Activated CD8-positive, alpha-beta memory T cell treated with anti-CD3 and anti-CD28 coated beads for 24 hours (primary cell): ENCODE data around the gene TTC23.
"Not testable (repeated sequence)": the region's sequence is repeated elsewhere in the genome, so short reads cannot be mapped to it uniquely, and the experiment has no call there.

ENCODE experiments used
- DNase-seq: peaks from one replicate; pipeline ENCODE4 v3.0.0-alpha.2; 2020

The TTC23 gene

GRCh38 chr15:99248000-99248715 is 1.2 kb downstream of the TTC23 start:
- no peak for DNase-seq

DNA sequence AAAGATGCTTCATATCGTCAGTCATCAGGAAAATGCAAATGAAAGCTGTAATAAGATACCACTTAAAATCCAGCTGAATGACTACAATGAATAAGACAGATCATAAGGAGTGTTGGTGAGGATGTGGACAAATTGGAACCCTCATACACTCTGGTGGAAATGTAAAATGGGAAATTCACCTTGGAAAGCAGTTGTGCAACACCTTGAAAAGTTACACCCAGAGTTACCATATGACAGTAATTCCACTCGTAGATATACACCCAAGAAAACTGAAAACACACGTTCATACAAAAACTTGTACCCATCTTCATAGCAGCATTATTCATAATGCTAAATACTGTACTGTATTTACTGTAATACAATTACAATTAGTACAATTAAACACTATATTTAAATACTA is 2.3 kb downstream of the TTC23 start:
- no peak for DNase-seq

GRCh38 chr15:99244306-99244705 is 5.1 kb downstream of the TTC23 start:
- no peak for DNase-seq

- DNase-seq, result no peak
Measured at GRCh38 chr15:99241752-99242151, 7.6 kb downstream of the TTC23 start.

GRCh38 chr15:99239545-99240198 is 9.7 kb downstream of the TTC23 start:
- DNase-seq, result no peak

- no peak for DNase-seq
Measured at GRCh38 chr15:99238849-99239248, 10.5 kb downstream of the TTC23 start.

DNA sequence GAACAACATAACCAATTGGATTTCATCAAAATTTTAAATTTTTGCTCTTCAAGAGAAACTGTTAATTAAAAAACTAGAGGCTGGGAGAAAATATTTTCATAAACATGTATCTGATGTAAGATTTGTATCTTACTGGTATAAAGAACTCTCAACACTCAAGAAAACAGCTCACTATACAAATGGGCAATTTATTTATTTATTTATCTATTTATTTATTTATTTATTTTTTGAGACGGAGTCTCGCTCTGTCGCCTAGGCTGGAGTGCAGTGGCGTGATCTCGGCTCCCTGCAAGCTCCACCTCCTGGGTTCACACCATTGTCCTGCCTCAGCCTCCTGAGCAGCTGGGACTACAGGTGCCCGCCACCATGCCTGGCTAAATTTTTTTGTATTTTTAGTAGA is 15.2 kb downstream of the TTC23 start:
- DNase-seq, result not testable (repeated sequence)

DNA sequence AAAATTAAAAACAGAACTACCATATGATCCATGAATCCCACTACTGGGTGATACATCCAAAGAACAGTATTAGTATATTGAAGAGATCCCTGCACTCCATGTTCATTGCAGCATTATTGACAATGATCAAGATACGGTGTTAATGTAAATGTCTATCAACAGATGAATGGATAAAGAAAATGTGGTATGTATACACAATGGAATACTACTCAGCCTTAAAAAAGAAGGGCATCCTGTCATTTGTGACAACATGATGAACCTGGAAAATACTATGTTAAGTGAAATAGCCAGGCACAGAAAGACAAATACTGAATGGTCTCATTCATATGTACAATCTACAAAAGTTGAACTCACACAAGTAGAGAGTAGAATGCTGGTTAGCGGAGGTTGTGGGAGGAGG is 16.6 kb downstream of the TTC23 start:
- no peak for DNase-seq

GRCh38 chr15:99230867-99231266 is 18.5 kb downstream of the TTC23 start:
- DNase-seq, result no peak

GRCh38 chr15:99228120-99228770 is 21.1 kb downstream of the TTC23 start:
- no peak for DNase-seq

DNA sequence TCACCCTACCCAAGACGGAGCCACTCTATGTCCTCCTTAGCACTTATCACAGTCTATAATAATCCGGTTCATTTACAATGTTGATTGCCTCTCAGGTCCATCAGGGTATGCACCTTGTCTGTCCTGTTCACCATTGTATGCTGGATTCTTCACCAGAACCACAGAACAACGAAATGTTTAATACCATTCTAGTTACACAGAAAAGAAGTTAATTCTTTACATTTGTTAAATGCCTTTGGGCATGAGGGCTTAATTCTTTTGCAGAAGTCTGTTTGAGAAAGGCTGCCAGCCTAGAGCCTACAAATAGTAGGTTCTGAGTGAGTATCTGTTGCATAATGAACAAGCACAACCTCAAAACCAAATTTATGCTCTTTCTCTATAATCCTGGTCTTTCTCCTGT is 22.6 kb downstream of the TTC23 start:
- no peak for DNase-seq

DNA sequence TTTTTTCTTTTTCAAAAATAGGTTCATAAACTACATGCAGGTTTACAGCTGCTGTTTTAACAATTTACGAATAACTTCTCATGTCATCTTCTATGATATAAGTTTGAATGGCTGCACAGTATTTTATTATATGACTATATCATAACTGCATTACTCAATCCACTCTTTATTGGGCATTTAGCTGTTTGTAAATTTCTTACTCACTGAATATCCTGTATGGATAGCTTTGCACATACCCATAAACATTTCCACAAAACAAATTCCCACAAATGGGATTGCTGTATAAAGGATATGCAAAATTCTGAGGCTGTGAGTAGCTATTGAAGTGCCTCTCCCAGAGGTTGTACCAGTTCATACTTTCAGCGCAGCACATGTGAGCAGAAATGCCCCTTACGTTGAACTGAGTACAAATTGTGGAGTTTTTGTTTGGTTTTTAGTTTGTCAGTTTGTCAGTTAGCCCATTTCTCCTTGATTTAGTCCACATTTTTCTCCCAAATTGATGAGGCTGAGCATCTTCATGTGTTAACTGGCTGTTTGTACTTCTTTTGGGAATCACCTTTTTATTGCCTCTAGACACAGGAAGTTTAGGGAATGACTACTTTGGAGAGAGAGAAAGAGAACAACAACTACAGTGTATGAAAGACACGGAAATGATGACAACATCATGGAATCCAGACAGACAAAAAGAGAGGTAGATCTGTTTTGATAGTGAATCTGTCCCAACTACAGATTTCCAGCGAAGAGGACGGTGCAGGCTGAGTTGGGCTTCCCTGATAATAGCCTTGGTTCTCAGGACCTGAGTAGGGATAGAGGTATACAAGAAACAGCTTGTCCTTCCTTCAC is 24.8 kb downstream of the TTC23 start:
- no peak for DNase-seq

DNA sequence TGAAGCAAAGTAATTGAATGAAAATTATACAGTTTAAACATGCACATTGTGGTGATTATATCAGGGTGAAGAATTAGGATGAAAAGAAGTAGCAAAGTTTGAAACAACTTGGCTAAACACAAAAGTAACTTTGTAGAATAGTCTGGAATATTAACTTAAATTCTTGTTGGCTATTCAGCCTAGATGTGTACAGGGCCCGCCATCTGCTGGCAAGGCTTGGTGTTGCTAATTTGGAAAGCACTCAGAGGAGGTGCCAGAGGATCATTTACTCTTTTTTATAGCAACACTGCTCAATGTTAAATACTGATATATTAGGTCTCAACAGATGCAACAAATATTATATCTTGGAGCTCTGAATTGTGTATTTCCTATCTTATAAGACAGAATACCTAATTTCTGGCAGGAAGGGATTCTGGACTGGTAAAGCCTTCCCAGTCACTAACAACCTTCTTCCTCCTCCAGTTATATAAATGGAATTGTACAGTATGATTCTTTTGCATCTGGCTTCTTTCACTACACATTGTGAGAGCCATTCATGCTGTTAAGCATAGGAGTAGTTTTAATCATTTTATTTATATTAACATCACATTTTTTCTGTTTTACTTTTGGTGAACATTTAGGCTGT is 36.1 kb downstream of the TTC23 start:
- DNase-seq, result peak; percentile 77

- DNase-seq, result no peak
Measured at GRCh38 chr15:99212406-99212805, 37.0 kb downstream of the TTC23 start.

GRCh38 chr15:99211926-99212325 is 37.5 kb downstream of the TTC23 start:
- DNase-seq, result no peak

DNA sequence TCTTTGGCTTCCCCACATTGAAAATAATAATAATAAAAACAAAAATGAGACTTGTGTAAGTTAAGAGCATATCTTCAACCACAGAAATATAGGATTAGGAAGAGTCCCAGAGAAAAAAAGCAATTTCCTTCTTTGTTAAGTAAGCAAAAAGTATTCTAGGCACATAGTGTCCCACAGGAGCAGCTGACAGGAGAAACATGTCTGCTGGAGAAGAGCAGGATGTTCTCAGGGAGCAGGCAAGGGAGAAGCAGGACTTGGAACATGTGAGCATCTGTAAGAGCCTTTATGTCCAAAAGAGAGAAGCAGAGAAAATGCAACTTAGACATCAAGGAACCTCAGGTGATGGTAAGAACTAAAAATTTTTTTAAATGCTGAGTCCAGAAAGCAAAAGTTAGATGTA is 39.0 kb downstream of the TTC23 start:
- DNase-seq, result no peak

- DNase-seq, result no peak
Measured at GRCh38 chr15:99209326-99209725, 40.1 kb downstream of the TTC23 start.

GRCh38 chr15:99207672-99208071 is 41.7 kb downstream of the TTC23 start:
- no peak for DNase-seq

DNA sequence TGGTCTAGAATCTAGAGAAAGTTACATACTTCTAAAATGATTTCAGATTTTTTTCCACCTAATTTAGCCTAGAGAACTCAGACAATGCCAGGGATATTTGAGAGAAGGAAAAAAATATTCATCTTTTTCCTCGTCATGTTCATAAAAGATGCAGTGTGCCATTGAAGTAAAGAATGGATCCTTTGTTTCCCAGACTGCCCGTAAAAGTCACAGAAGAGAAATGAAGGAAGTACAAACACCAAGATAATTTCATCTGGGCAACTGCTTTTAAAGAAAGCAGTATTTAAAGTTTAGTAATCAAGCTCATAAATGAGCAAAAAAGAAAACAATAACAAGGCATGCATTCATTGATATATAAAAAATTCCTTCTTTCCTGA is 47.2 kb downstream of the TTC23 start:
- DNase-seq, result no peak

DNA sequence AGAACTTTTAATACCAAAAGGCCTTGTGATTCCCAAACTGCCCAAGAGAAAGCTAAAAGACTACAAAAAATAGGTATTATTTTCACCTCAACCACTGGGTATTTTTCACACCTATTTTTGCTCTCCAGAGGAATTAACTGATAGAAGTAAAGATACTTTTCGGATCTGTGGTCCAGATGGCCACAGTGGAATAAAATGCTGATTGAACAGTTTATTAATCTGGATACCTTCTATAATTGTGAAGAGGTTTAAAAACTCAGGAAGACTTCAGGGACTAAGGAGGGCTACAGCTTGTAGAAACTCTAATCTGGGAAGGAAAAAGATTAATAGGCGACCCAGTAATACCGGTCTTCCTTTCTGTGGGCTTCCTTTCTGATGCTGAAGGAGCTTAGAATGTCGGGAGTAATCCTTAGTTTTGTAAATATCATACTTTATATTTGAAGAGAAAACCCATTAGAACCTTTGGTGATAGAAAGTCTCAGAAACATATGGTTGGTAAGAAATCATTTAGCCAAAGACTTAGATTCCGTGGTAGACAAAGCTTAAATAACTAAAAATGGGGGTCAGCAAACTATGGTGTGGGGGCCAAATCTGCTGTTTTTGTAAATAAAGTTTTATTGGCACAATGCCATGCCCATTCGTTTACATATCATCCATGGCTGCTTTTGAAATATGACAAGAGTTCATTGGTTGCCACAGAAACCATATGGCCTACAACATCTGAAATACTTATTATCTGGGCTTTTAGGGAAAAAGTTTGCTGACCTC is 47.8 kb downstream of the TTC23 start:
- DNase-seq, result no peak

DNA sequence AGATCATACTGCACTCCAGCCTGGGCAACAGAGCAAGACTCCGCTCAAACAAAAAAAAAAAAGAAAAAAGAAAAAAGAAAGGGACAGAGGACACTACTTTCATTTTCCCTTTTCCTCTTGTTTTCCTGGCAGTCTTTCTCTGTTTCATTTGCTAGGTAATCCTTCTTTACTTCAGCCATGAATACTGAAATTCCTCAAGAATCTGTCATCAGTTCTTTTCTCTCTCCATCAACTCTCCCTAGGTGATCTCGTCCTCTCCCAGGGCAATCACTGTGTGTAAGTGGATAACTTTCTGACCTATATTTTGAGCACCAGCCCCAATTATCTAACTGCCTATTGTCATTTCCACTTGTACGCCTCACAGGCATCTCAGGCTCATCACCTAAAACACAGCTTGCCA is 51.5 kb downstream of the TTC23 start:
- no peak for DNase-seq

- not testable (repeated sequence) for DNase-seq
Measured at GRCh38 chr15:99192181-99192580, 57.2 kb downstream of the TTC23 start.
